Stimulated activated CD8-positive, alpha-beta memory T cell treated with anti-CD3 and anti-CD28 coated beads, Interleukin-12 subunit alpha, Interleukin-12 subunit beta, amount 100 ng/mL, for 24 hours (primary cell): Measurements from ENCODE around the gene CIAO2A.

Source experiments
- DNase-seq: peaks from one replicate; pipeline ENCODE4 v3.0.0-alpha.2; 2020; ENCODE audit errors: extremely low read depth

CIAO2A gene

GRCh38 chr15:64044300-64045100, 49.1 kb downstream of the CIAO2A start:
- no peak for DNase-seq

GRCh38 chr15:64038878-64039610, 54.6 kb downstream of the CIAO2A start:
- no peak for DNase-seq

- DNase-seq = no peak
Measured at GRCh38 chr15:64037966-64038365, 55.7 kb downstream of the CIAO2A start.

GRCh38 chr15:64037116-64037515, 56.5 kb downstream of the CIAO2A start:
- no peak for DNase-seq

- DNase-seq = no peak
Measured at GRCh38 chr15:64035525-64035924, 58.1 kb downstream of the CIAO2A start.

GRCh38 chr15:64034519-64034918, 59.1 kb downstream of the CIAO2A start:
- DNase-seq = no peak

- DNase-seq = no peak
Measured at GRCh38 chr15:64032329-64032728, 61.3 kb downstream of the CIAO2A start.

- DNase-seq = no peak
Measured at GRCh38 chr15:64030123-64030522, 63.5 kb downstream of the CIAO2A start.

- no peak for DNase-seq
Measured at GRCh38 chr15:64029633-64030032, 64.0 kb downstream of the CIAO2A start.

GRCh38 chr15:64029110-64029509, 64.5 kb downstream of the CIAO2A start:
- no peak for DNase-seq

- no peak for DNase-seq
Measured at GRCh38 chr15:64026591-64026990, 67.0 kb downstream of the CIAO2A start.

GRCh38 chr15:64024172-64025050, 69.2 kb downstream of the CIAO2A start:
- no peak for DNase-seq

GRCh38 chr15:64023220-64023619, 70.4 kb downstream of the CIAO2A start:
- DNase-seq = no peak

- no peak for DNase-seq
Measured at GRCh38 chr15:64022571-64022970, 71.1 kb downstream of the CIAO2A start.
